DOHH2 (cell line): ENCODE results near the gene EGLN1.
"Not testable (repeated sequence)": the region's sequence is repeated elsewhere in the genome, so short reads cannot be mapped to it uniquely, and the experiment has no call there.

ENCODE experiments used
- H3F3A ChIP-seq: fragments of 200-600 bp; sonication (generic), shearing (Covaris generic); 2 replicates; pipeline ENCODE4 v1.6.0; 2016; ENCODE audit warnings: antibody characterized with exemption, mild to moderate bottlenecking; ENCODE audit not compliant: control insufficient read depth, insufficient read depth
- H3K27ac ChIP-seq: fragments of 200-600 bp; sonication (generic); 2 replicates; pipeline ENCODE4 v1.5.1; 2014; ENCODE audit warnings: low read depth, mild to moderate bottlenecking, low read length, moderate library complexity
- H3K27me3 ChIP-seq: fragments of 200-600 bp; sonication (generic); 2 replicates; pipeline ENCODE4 v1.6.1; 2014; ENCODE audit warnings: mild to moderate bottlenecking, low read length, mixed read lengths; ENCODE audit not compliant: control insufficient read depth
- H3K36me3 ChIP-seq: fragments of 200-600 bp; sonication (generic); 2 replicates; pipeline ENCODE4 v1.6.1; 2014; ENCODE audit warnings: mild to moderate bottlenecking, low read length, moderate library complexity, mixed read lengths; ENCODE audit not compliant: control insufficient read depth
- H3K4me1 ChIP-seq: fragments of 200-600 bp; sonication (generic); 2 replicates; pipeline ENCODE4 v1.6.1; 2014; ENCODE audit warnings: mild to moderate bottlenecking, low read length, mixed read lengths; ENCODE audit not compliant: control insufficient read depth
- H3K4me2 ChIP-seq: fragments of 200-600 bp; sonication (generic); 2 replicates; pipeline ENCODE4 v1.6.0; 2014; ENCODE audit warnings: mild to moderate bottlenecking, low read length, moderate library complexity
- H3K4me3 ChIP-seq: fragments of 200-600 bp; sonication (generic); 2 replicates; pipeline ENCODE4 v1.5.1; 2014; ENCODE audit warnings: mild to moderate bottlenecking, low read length, mixed read lengths
- H3K79me2 ChIP-seq: fragments of 200-600 bp; sonication (generic); 2 replicates; pipeline ENCODE4 v1.6.1; 2014; ENCODE audit warnings: mild to moderate bottlenecking, low read length, mixed read lengths; ENCODE audit not compliant: control insufficient read depth
- H3K9me2 ChIP-seq: fragments of 200-600 bp; sonication (generic); replicated peaks from 2 replicates; pipeline ENCODE4 v1.6.1; 2014; ENCODE audit warnings: mild to moderate bottlenecking, low read length, mixed read lengths; ENCODE audit not compliant: control insufficient read depth
- H3K9me3 ChIP-seq: fragments of 200-600 bp; sonication (generic); 2 replicates; pipeline ENCODE4 v1.6.1; 2014; ENCODE audit warnings: antibody characterized with exemption, low read length, mixed read lengths; ENCODE audit not compliant: control insufficient read depth, insufficient read depth
- H4K20me1 ChIP-seq: fragments of 200-600 bp; sonication (generic); 2 replicates; pipeline ENCODE4 v1.6.0; 2014; ENCODE audit warnings: low read depth, mild to moderate bottlenecking, antibody characterized with exemption, low read length, moderate library complexity; ENCODE audit not compliant: control insufficient read depth, insufficient read depth
- CTCF ChIP-seq: fragments of 200-600 bp; sonication (generic); IDR thresholded peaks from one replicate; pipeline ENCODE4 v1.5.1; 2014; ENCODE audit warnings: antibody characterized with exemption, mild to moderate bottlenecking, low read depth, low read length; ENCODE audit not compliant: poor library complexity, severe bottlenecking
- EZH2phosphoT487 ChIP-seq: fragments of 200-600 bp; sonication (generic); IDR thresholded peaks from 2 replicates; pipeline ENCODE4 v1.6.1; 2017; ENCODE audit warnings: borderline replicate concordance, mild to moderate bottlenecking, antibody characterized with exemption, low read length, moderate library complexity, mixed read lengths

EGLN1 gene

GRCh38 chr1:231421971-231422797 is at the start of gene EGLN1:
Gene EGLN1 (minus strand): TSS chr1:231422287. CDS start chr1:231421888, 399 bp downstream.
- Histone ChIP-seq H3K4me3 (peak within 1 kb of the TSS; percentile 85), H3K27me3 (peaks cover 18% of the 10 kb centered on the region), H3K36me3 (peaks cover 20% of the 10 kb centered on the region), H3K4me1 (peaks cover 35% of the 10 kb centered on the region), H3K9me3 (no peaks in the 10 kb centered on the region), H3K79me2 (peaks cover 41% of the 10 kb centered on the region), H4K20me1 (peaks cover 25% of the 10 kb centered on the region), H3K9me2 (no peaks in the 10 kb centered on the region), H3K4me2 (peak within 1 kb of the TSS; percentile 78), H3F3A (peaks cover 5% of the 10 kb centered on the region; the same call in 1 of the 2 replicates), H3K27ac (peak within 1 kb of the TSS; percentile 69)
- TF ChIP-seq EZH2phosphoT487, result no peak
- TF ChIP-seq CTCF, result peak; percentile 43

- not testable (repeated sequence) for H3K4me1 ChIP-seq, H3K79me2 ChIP-seq, H3K9me3 ChIP-seq, H3K27ac ChIP-seq, H3K9me2 ChIP-seq, H3K4me3 ChIP-seq, H3K4me2 ChIP-seq, H3F3A ChIP-seq, H4K20me1 ChIP-seq, H3K36me3 ChIP-seq, H3K27me3 ChIP-seq
Measured at GRCh38 chr1:231471500-231471899, 49.4 kb upstream of the EGLN1 start.

GRCh38 chr1:231471027-231471426 is 48.9 kb upstream of the EGLN1 start:
- not testable (repeated sequence) for H3K27ac ChIP-seq, H3K79me2 ChIP-seq, H3K9me3 ChIP-seq, H3K4me1 ChIP-seq, H3K27me3 ChIP-seq, H3F3A ChIP-seq, H3K36me3 ChIP-seq, H3K9me2 ChIP-seq, H3K4me2 ChIP-seq, H3K4me3 ChIP-seq, H4K20me1 ChIP-seq

- H3K4me1 ChIP-seq, result peaks cover 2% of the 10 kb centered on the region; the same call in 1 of the 2 replicates
- H3K27me3 ChIP-seq, result peaks cover 4% of the 10 kb centered on the region
- no peaks in the 10 kb centered on the region for H3K9me3 ChIP-seq
- H3F3A ChIP-seq, result no peaks in the 10 kb centered on the region
- H3K4me3 ChIP-seq, result no peak overlapping the region
- H4K20me1 ChIP-seq, result no peaks in the 10 kb centered on the region
- no peak overlapping the region for H3K4me2 ChIP-seq
- no peaks in the 10 kb centered on the region for H3K79me2 ChIP-seq
- H3K27ac ChIP-seq, result no peak overlapping the region
- TF ChIP-seq EZH2phosphoT487, result no peak
- no peak for TF ChIP-seq CTCF
- H3K36me3 ChIP-seq, result no peaks in the 10 kb centered on the region
- no peaks in the 10 kb centered on the region for H3K9me2 ChIP-seq
Measured at GRCh38 chr1:231467986-231468385, 45.9 kb upstream of the EGLN1 start.
